PFSK-1 (cell line): Measurements from ENCODE around the gene CTCF.

Experiments used
- POLR2AphosphoS5 ChIP-seq: IDR thresholded peaks from 2 replicates; pipeline ENCODE4 v1.6.1; 2012; ENCODE audit warnings: low read depth, mild to moderate bottlenecking, control low read depth, low read length, moderate library complexity
- TF ChIP-seq, protein P1 (sequence below), 2 experiments: IDR thresholded peaks; 2 replicates each; pipeline versions ENCODE4 v1.6.1 to v1.8.0; 2011 to 2012; ENCODE audit warnings: low read depth in 2 of 2, low read length in 2 of 2, control low read depth in 1 of 2, inconsistent platforms in 1 of 2, mild to moderate bottlenecking in 1 of 2, moderate library complexity in 1 of 2; ENCODE audit not compliant: insufficient read depth in 1 of 2

GRCh38 chr16:67605641-67606040 lies 43.3 kb downstream of the CTCF start:
- no peak for TF ChIP-seq POLR2AphosphoS5
- TF ChIP-seq, protein P1, sequence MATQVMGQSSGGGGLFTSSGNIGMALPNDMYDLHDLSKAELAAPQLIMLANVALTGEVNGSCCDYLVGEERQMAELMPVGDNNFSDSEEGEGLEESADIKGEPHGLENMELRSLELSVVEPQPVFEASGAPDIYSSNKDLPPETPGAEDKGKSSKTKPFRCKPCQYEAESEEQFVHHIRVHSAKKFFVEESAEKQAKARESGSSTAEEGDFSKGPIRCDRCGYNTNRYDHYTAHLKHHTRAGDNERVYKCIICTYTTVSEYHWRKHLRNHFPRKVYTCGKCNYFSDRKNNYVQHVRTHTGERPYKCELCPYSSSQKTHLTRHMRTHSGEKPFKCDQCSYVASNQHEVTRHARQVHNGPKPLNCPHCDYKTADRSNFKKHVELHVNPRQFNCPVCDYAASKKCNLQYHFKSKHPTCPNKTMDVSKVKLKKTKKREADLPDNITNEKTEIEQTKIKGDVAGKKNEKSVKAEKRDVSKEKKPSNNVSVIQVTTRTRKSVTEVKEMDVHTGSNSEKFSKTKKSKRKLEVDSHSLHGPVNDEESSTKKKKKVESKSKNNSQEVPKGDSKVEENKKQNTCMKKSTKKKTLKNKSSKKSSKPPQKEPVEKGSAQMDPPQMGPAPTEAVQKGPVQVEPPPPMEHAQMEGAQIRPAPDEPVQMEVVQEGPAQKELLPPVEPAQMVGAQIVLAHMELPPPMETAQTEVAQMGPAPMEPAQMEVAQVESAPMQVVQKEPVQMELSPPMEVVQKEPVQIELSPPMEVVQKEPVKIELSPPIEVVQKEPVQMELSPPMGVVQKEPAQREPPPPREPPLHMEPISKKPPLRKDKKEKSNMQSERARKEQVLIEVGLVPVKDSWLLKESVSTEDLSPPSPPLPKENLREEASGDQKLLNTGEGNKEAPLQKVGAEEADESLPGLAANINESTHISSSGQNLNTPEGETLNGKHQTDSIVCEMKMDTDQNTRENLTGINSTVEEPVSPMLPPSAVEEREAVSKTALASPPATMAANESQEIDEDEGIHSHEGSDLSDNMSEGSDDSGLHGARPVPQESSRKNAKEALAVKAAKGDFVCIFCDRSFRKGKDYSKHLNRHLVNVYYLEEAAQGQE (IDR thresholded peaks at IDR 0.05; ENCODE audit: insufficient read depth in 1 of 2, low read depth in 2 of 2, low read length in 2 of 2): no peak
